Fibroblast of skin of left quadriceps (primary cell): Measurements from ENCODE around the gene WBP11.
A peak's percentile ranks its signal among the peaks of the same experiment; 100 is the strongest.

Source experiments
- DNase-seq, 2 experiments: peaks; one replicate each; pipeline ENCODE4 v3.0.0-alpha.2; 2013; ENCODE audit warnings: low read depth in 2 of 2

WBP11 gene

DNA sequence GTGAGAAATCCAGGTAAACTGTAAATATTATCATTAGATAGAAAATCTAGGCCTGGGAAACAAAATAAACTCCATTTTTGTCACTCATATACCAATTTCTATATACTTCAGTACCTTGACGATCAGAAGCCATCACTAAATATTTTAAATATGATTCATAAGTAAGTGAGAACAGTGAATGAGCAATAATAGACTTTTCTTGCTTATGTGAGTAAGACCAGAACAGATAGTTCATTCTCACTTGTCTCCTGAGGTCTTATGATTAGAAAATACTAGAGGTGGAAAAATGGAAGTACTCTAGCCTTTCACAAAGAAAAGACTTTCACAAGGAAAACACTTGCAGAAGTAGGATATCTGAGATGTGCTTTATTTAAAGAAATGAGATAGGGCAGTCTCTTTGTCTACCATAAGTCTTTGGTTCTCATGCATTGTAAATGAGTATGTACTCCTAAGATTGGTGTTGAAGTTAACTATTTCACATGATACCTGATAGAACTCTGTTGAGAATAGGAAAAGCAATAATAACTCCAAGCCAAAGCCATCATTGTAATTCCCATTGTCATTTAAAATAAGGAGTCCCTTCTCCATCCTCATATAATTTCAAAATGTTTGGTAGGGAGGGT is 20.8 kb upstream of the WBP11 start:
- no peak for DNase-seq

DNA sequence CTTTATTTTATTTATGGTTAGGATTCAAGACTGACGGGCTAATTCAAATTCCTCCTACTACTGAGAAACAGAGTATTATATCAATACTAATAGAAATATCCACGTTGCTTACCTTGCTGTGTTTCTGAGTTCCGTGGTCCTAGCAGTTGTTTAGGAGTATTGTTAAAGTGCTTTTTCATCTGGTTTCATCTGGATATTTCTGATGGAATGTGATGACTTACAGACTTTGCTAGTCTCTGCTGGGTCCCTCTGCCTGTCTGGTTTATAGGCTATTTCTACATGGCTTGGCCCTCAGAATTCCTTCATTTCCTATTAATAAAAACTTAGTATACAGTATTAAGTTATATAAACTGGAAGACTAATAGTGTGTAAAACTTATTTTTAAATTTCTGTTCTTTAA is 10.7 kb upstream of the WBP11 start, which contains the start of gene SMCO3:
SMCO3 (minus strand) TSS at position 169 of the 400 bp plus-strand sequence. CDS start 7,502 bp downstream, outside the sequence.
- DNase-seq, result no peak

DNA sequence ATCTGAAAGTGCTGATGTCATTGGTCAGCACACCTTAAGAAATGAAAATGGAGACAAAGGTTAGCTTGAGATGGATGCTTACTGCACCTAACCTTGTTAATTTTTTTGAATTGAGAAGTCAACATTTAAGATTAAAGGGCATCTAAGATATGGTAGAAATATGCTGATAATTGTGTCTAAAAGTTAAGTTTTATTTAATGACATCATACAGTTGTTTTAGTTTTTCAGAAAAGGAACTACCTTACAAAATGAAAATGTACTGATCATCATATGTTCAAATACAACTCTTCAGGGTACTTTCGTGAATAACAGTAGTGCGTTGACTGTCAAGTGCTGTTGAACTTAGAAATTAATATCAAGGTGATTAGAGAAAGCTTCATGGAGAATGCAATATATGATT is 8.2 kb upstream of the WBP11 start:
- DNase-seq, result no peak

GRCh38 chr12:14810953-14811483 is 7.7 kb upstream of the WBP11 start:
- DNase-seq, result no peak

DNA sequence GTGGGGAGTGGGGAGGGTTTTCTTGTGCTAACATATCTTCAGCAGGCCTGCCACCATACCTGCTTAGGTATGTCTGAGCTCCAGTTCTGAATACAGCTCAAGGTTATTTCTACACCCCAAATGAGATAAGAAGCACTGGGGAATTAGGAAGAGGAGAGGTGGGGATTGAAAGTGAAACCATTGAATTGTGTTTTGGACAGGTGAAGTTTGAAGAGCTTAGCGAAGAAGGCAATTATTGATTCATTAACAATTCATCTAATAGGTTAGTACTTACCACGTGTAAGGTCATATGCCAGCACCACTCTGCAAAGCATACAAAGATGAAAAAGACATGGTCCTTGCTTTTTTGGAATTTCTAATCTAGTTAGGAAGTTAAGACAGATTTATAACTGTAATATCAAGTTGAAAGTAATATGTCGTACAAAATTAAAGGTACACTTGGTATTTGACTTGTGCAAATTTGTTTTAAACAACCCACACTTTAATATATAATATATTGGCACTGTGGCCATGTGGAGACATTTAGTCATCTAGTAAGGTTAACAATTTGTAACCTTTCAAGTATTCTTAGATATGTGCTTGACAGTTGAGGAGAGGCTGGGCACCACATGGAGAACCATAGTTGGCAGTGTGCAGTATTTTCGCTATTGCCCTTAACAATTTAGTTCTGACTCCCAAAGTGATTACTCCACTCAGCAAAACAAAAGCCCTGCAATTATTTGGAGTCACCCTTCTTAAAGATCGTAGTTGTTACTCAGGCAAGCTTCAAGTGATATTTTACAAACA is 7.1 kb upstream of the WBP11 start:
- DNase-seq, result no peak

DNA sequence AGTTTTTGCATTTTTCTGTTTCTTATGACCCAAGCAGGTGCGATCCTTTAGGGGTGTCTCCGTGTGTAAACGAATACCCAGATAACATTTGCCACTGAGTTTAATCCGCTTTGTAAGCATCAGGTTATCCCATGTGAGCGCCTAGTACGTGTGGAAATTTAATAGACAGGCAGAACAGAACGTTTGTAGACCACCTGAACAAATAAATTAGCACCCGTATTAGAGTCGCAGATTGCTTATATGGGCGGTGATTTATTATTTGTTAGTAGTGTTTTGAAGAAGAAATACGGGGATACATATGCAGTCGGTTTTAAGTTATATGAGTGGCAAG is 517 bp upstream of the WBP11 start:
- peak in 1 of 2 experiments; percentile 3 for DNase-seq

- DNase-seq, result peak in 1 of 2 experiments; percentile 1
Measured at GRCh38 chr12:14802721-14803010, 612 bp downstream of the WBP11 start.

GRCh38 chr12:14802247-14802646 is 1.0 kb downstream of the WBP11 start:
- DNase-seq, result no peak

GRCh38 chr12:14795028-14795448 is 8.2 kb downstream of the WBP11 start:
- DNase-seq, result no peak

DNA sequence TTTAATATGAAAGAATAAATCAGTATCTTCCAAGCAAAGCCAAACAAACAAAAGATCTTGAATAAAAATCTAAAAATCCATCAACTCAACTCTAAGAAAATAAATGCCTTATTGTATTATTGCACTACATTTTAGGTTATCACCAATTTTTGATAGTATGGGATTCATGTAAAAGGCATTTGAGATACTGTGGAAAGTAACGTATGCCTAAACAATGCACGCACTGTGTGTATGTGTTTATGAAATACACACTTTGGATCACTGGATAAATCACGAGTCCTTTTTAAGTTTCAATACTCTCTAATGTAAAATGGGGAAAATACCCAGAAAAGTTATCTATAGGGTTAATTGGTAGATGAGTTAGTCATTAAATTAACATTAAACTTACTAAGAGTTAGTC is 17.7 kb downstream of the WBP11 start:
- no peak for DNase-seq

DNA sequence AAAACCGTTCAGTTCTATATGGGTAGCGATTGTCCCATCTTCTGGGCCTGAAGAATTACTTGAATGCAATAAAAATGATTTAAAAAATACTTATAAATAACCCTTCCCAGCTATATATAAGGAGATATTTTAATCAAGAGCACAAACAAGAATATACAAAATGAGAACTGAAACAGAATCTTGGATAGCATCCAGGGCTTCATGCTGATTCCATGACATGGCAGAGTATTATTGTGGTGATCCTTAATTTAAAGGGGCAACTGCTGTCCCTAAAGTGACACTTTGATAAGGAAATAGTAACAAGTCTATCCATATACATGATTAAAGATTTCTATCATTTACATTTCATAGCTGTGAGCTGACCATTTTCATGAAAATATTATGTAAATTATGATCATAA is 18.8 kb downstream of the WBP11 start:
- no peak for DNase-seq

GRCh38 chr12:14782756-14783155 is 20.5 kb downstream of the WBP11 start:
- no peak for DNase-seq

DNA sequence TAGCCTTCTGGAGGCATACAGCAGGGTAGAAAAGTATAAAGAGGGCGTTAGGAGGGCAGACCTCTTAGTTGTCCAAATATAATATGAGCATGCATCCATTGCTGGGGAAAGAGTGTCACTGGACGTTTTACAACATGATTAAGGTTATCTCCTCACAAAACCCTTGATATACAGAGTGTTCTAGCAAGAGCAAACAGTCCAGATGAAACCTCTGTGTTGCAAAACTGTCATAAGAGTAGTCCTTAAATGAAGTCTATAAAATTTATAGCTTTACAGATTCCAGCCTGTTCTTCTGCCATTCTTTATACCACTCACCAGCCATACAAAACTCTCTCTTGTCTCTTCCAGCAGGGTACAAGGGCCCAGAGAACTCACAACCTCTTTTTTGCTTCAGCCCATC is 21.7 kb downstream of the WBP11 start:
- DNase-seq, result no peak

- DNase-seq, result no peak
Measured at GRCh38 chr12:14780859-14781258, 22.4 kb downstream of the WBP11 start.

DNA sequence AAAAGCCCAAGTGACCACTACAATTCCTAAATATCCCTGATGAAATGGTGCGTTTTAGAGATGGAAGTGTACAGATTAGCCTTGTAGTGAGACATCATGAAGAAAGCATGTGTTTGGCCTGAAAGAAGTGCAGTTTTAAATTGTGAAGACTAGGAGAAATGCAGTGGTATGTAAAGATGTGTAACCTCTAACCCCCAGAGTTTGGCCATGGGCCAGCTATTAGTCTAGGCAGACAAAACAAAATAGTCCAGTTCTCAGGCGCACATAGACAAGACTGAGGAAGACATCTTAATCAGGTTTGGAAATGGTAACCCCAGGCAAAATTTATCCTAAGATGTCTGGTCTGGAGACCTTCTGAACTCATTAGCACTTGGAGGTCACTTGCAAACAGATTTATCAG is 23.4 kb downstream of the WBP11 start:
- DNase-seq, result no peak

GRCh38 chr12:14777271-14777670 is 26.0 kb downstream of the WBP11 start:
- no peak for DNase-seq

DNA sequence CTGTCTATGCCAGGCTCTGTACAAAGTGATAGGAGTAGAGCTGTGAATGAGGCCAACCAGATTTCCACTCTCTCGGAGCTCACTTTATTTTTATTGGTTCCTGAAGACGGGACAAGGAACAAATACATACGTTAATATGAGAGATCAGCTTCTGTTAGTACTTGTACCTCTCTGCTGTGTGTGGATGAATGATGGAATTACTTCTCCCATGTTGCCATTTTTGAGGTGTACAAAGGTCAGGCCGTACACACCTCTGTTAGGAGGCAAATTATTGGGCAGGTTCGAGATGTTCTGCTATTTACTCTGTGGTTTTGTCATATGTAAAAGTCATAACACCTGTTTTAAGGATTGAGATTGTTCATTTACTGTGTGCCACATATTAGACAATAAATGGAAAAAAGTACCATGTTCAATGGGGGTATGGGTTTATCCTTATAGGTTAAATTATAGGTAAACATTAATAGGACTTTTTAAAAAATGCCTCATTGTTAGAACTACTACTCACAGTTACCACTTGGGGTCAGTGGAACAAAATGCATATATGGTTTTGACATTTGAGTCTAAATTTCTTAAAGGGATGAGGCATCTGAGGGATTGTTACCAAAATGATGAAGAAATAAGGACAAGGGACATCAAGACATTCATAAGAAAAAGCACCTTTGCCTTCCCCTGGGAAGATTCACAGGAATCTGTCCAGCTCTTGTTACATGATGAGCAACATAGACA is 26.9 kb downstream of the WBP11 start:
- no peak for DNase-seq

GRCh38 chr12:14775636-14775980 is 27.7 kb downstream of the WBP11 start:
- DNase-seq, result peak in 1 of 2 experiments; percentile 36

GRCh38 chr12:14774906-14775635 is 28.2 kb downstream of the WBP11 start:
- peak; percentile 56 to 62 for DNase-seq

- peak; percentile 91 for DNase-seq
Measured at GRCh38 chr12:14774074-14774905, 29.0 kb downstream of the WBP11 start.

DNA sequence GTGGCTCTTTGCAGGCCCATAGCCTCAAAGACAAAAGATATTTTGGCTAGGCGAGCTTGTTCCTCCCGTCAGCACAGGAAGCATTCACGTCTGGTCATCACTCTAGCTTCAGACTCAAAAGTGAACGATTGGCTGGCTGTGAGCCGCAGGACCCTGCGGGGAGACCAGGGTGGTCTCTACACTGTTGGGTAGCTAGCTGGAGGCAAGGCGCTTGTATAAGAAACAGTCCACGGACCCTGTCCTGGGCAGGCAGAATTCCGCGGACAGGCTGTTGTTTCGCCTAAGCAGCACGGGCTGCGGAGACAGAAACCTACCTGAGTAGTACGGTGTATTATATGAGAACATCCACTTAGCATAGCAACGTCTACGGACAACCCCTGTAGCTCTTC is 29.6 kb downstream of the WBP11 start:
- DNase-seq, result no peak
